ENCODE measurements around the gene NEO1. TPM values are rescaled to one million over a fixed set of nuclear protein-coding genes. Genes with fewer than 3 reads are reported as not detected.

NEO1 gene
- polyA plus RNA-seq, 1 donor (not counting 4 experiments of a cell fraction or from before 2014, with no cell fraction given) = 4.4 TPM

DNA sequence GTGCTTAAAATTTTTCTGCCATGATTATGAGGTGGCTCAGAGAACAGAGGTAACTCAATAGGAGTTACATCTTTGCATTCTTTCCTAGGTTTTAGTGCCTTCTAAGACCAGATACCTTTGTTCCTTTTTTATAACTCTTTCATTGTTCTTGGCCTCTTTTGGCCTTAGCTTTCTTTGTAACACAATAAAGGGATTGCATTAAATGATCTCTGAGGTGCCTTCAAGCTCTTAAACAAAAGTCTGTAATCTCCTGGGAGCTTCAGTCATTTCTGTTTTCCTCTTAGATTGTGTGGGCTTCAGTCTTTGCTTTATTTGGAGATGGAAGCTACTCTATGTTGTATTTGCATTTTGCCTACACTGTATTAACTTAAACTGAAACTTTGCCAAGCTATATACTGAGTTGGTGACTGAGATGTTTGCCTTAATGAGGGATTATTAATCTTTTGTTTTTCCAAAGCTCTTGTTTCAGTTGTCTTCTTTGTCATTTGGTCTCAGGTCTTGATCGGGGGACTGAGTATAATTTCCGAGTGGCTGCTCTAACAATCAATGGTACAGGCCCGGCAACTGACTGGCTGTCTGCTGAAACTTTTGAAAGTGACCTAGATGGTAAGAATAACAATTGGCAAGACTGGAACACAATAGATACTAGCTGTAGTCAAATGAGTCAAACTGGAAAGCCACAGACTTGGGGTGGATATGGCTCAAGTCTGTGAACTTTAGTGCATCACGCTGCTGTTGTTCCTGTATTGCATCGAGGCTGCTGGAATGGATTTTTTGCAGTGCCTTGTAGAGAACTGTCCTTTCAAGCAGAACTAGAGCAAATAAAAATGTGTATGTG is 206.2 kb downstream of the NEO1 start:
- Histone ChIP-seq H3K4me1 (ENCODE audit: control insufficient read depth, extremely low read depth, insufficient read depth, low read length) (no peaks in the 10 kb centered on the region), H3K36me3 (ENCODE audit: control insufficient read depth in 2 of 2, extremely low read depth in 1 of 2, insufficient read depth in 2 of 2, low read length in 2 of 2) (no peaks in the 10 kb centered on the region), H3K27ac (ENCODE audit: control insufficient read depth, insufficient read depth, low read length) (no peak overlapping the region), H3K9ac (ENCODE audit: control insufficient read depth, extremely low read depth, insufficient read depth, low read length) (no peak overlapping the region), H3K9me3 (ENCODE audit: control insufficient read depth, low read depth, low read length) (no peaks in the 10 kb centered on the region), H3K27me3 (ENCODE audit: control insufficient read depth, extremely low read depth, insufficient read depth, low read length) (no peaks in the 10 kb centered on the region), H3K79me2 (ENCODE audit: control insufficient read depth, insufficient read depth, low read length) (no peaks in the 10 kb centered on the region), H4K20me1 (ENCODE audit: control insufficient read depth, extremely low read depth, insufficient read depth, low read length) (no peaks in the 10 kb centered on the region), H2AFZ (ENCODE audit: control insufficient read depth, low read length) (no peak overlapping the region), H3K4me2 (ENCODE audit: control insufficient read depth, extremely low read depth, insufficient read depth, low read depth, low read length) (no peak overlapping the region), H3K9me1 (ENCODE audit: control insufficient read depth, extremely low read depth, insufficient read depth, low read length) (no peaks in the 10 kb centered on the region), H3K4me3 (ENCODE audit: control insufficient read depth in 2 of 3, extremely low read depth in 1 of 3, insufficient read depth in 2 of 3, low read depth in 1 of 3, low read length in 3 of 3) (no peak overlapping the region)
- no peak for DNase-seq (ENCODE audit: low read depth, low spot score)
- no peak for FAIRE-seq
- TF ChIP-seq, protein P1, sequence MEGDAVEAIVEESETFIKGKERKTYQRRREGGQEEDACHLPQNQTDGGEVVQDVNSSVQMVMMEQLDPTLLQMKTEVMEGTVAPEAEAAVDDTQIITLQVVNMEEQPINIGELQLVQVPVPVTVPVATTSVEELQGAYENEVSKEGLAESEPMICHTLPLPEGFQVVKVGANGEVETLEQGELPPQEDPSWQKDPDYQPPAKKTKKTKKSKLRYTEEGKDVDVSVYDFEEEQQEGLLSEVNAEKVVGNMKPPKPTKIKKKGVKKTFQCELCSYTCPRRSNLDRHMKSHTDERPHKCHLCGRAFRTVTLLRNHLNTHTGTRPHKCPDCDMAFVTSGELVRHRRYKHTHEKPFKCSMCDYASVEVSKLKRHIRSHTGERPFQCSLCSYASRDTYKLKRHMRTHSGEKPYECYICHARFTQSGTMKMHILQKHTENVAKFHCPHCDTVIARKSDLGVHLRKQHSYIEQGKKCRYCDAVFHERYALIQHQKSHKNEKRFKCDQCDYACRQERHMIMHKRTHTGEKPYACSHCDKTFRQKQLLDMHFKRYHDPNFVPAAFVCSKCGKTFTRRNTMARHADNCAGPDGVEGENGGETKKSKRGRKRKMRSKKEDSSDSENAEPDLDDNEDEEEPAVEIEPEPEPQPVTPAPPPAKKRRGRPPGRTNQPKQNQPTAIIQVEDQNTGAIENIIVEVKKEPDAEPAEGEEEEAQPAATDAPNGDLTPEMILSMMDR (optimal IDR thresholded peaks at IDR 0.05 in 1 of 3, IDR thresholded peaks at IDR 0.05 in 1 of 3, conservative IDR thresholded peaks at IDR 0.05 in 1 of 3; ENCODE audit: extremely low read depth in 1 of 3, insufficient read depth in 2 of 3, low read length in 3 of 3) = no peak
- TF ChIP-seq EZH2 (IDR thresholded peaks at IDR 0.05; ENCODE audit: low read length) = no peak
- dilution Hi-C loops (cut with MboI; ENCODE audit: extremely low pct_ligation_motif_present, low sequenced_read_pairs) = no loop called here

- Histone ChIP-seq H3K4me1 (ENCODE audit: control insufficient read depth, extremely low read depth, insufficient read depth, low read length) (no peaks in the 10 kb centered on the region), H3K79me2 (ENCODE audit: control insufficient read depth, insufficient read depth, low read length) (no peaks in the 10 kb centered on the region), H3K4me3 (ENCODE audit: control insufficient read depth in 2 of 3, extremely low read depth in 1 of 3, insufficient read depth in 2 of 3, low read depth in 1 of 3, low read length in 3 of 3) (no peak overlapping the region), H4K20me1 (ENCODE audit: control insufficient read depth, extremely low read depth, insufficient read depth, low read length) (no peaks in the 10 kb centered on the region), H3K9ac (ENCODE audit: control insufficient read depth, extremely low read depth, insufficient read depth, low read length) (no peak overlapping the region), H3K9me1 (ENCODE audit: control insufficient read depth, extremely low read depth, insufficient read depth, low read length) (no peaks in the 10 kb centered on the region), H2AFZ (ENCODE audit: control insufficient read depth, low read length) (no peak overlapping the region), H3K36me3 (ENCODE audit: control insufficient read depth in 2 of 2, extremely low read depth in 1 of 2, insufficient read depth in 2 of 2, low read length in 2 of 2) (no peaks in the 10 kb centered on the region), H3K27ac (ENCODE audit: control insufficient read depth, insufficient read depth, low read length) (no peak overlapping the region), H3K9me3 (ENCODE audit: control insufficient read depth, low read depth, low read length) (no peaks in the 10 kb centered on the region), H3K27me3 (ENCODE audit: control insufficient read depth, extremely low read depth, insufficient read depth, low read length) (no peaks in the 10 kb centered on the region), H3K4me2 (ENCODE audit: control insufficient read depth, extremely low read depth, insufficient read depth, low read depth, low read length) (no peak overlapping the region)
- dilution Hi-C loops (cut with MboI; ENCODE audit: extremely low pct_ligation_motif_present, low sequenced_read_pairs) = no loop called here
- no peak for FAIRE-seq
- TF ChIP-seq EZH2 (IDR thresholded peaks at IDR 0.05; ENCODE audit: low read length) = no peak
- TF ChIP-seq, protein P1 (optimal IDR thresholded peaks at IDR 0.05 in 1 of 3, IDR thresholded peaks at IDR 0.05 in 1 of 3, conservative IDR thresholded peaks at IDR 0.05 in 1 of 3; ENCODE audit: extremely low read depth in 1 of 3, insufficient read depth in 2 of 3, low read length in 3 of 3) = no peak
- DNase-seq (ENCODE audit: low read depth, low spot score) = no peak
Observed at GRCh38 chr15:73264881-73265280, 212.6 kb downstream of the NEO1 start.

Data from keratinocyte (primary cell).